Measurements from ENCODE around the gene ZIC2.
A peak's percentile ranks its signal among the peaks of the same experiment; 100 is the strongest.

Gene ZIC2

GRCh38 chr13:99974296-99974938, 7.2 kb upstream of the ZIC2 start:
- no peak for DNase-seq (ENCODE audit: low spot score)

GRCh38 chr13:99974939-99975561, 6.5 kb upstream of the ZIC2 start:
- DNase-seq (ENCODE audit: low spot score), result no peak

- DNase-seq (ENCODE audit: low spot score), result no peak
Observed at GRCh38 chr13:99975626-99976025, 6.0 kb upstream of the ZIC2 start.

- no peak for DNase-seq (ENCODE audit: low spot score)
Observed at GRCh38 chr13:99976575-99976974, 5.0 kb upstream of the ZIC2 start.

GRCh38 chr13:99977334-99977911, 4.2 kb upstream of the ZIC2 start:
- no peak for DNase-seq (ENCODE audit: low spot score)

GRCh38 chr13:99977912-99978798, 3.4 kb upstream of the ZIC2 start:
- peak; percentile 72 for DNase-seq (ENCODE audit: low spot score)

- DNase-seq (ENCODE audit: low spot score), result peak; percentile 89
Observed at GRCh38 chr13:99978799-99979452, 2.7 kb upstream of the ZIC2 start.

- no peak for DNase-seq (ENCODE audit: low spot score)
Observed at GRCh38 chr13:99979453-99980200, 2.0 kb upstream of the ZIC2 start.

GRCh38 chr13:99980201-99980823, 1.3 kb upstream of the ZIC2 start:
- peak; percentile 90 for DNase-seq (ENCODE audit: low spot score)

GRCh38 chr13:99980824-99981734, 505 bp upstream of the ZIC2 start:
- peak; percentile 84 for DNase-seq (ENCODE audit: low spot score)

GRCh38 chr13:99982036-99982730, 599 bp downstream of the ZIC2 start:
- DNase-seq (ENCODE audit: low spot score), result peak; percentile 8

GRCh38 chr13:99982731-99983498, 1.3 kb downstream of the ZIC2 start:
- peak; percentile 7 for DNase-seq (ENCODE audit: low spot score)

- peak; percentile 32 for DNase-seq (ENCODE audit: low spot score)
Observed at GRCh38 chr13:99983499-99984401, 2.2 kb downstream of the ZIC2 start.

- peak; percentile 42 for DNase-seq (ENCODE audit: low spot score)
Observed at GRCh38 chr13:99984461-99985240, 3.1 kb downstream of the ZIC2 start.

- peak; percentile 14 for DNase-seq (ENCODE audit: low spot score)
Observed at GRCh38 chr13:99985241-99985874, 3.8 kb downstream of the ZIC2 start.

Data from cerebellar cortex (tissue), 1 donor.